GM21717 (cell line): Measurements from ENCODE around the gene BNC2.

ENCODE experiments used
- ATAC-seq: cut with Tn5 transposase; IDR thresholded peaks from one replicate; pipeline ENCODE4 v1.9.1; 2021; ENCODE audit warnings: mild to moderate bottlenecking, moderate library complexity; ENCODE audit not compliant: unreplicated experiment

The BNC2 gene

DNA sequence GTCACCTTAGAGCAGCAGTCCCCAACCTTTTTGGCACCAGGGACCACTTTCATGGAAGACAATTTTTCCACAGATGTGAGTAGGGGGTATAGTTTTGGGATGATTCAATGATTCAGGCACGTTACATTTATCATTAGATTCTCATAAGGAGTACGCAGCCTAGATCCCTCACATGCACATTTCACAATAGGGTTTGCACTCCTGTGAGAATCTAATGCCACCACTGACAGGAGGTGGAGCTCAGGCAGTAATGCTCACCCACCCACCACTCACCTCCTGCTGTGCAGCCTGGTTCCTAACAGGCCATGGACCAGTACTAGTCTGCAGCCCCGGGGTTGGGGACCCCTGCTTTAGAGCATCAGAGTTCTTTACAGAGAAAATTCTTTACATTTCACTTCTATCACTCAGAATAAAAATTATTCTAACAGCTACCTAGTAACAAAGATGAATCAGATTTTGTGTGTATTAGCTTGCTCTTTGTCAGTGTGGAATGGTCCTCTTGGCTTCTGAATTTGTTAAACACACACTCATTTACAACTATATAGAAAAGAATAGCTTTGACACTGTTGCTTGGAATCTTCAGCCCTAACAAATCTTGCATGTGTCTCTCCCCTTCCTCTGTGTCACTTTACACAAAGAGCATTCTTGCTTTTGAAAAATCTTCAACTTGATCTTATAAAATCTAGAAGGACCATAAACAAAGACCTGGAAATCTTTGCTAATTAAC, 438.6 kb downstream of the BNC2 start:
- ATAC-seq, result no peak

GRCh38 chr9:16429671-16430070, 440.8 kb downstream of the BNC2 start:
- ATAC-seq, result no peak

DNA sequence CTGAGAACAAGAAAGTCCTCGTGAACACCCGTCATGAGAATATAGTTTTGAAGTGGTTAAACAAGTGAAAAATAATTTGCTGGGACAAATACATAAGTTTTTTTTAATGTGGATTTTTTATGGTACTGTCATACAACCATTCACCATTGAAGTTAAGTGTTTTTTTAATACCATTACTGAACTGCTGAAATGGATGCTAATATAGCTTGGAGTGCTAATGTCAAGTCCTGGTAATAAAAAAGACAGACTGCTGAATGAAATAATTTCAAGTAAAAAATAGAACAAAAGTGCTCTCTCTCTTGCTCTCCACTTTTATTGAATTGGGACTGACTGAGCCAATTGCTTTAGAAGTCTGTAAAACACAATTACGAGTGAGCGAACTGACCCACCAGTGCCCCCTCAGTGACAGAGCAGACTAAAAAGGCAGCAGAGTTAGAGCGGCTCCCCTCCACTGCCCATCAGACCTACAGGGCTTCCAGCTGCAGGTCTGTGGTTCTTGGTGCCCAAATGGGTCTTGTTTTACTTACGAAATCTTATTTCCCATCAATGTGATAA, 442.5 kb downstream of the BNC2 start:
- ATAC-seq, result no peak

DNA sequence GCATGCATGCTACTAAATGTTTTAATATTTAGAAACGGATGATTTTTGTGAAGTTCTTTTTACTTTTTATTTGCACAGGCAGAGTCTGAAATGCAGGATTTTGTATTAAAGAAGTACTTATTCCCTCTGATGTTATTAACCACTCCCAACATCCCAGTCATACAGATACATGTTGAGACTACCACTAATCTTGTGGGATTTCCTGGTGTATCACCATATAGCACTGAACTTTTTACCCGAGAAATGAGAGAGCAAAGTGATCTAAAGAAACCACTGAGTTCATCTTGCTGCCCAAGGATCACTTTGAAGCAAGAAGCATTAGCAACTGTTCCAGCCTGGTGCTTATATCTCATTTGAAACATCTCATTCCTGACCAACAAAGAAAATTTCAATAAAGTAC, 443.8 kb downstream of the BNC2 start:
- no peak for ATAC-seq

DNA sequence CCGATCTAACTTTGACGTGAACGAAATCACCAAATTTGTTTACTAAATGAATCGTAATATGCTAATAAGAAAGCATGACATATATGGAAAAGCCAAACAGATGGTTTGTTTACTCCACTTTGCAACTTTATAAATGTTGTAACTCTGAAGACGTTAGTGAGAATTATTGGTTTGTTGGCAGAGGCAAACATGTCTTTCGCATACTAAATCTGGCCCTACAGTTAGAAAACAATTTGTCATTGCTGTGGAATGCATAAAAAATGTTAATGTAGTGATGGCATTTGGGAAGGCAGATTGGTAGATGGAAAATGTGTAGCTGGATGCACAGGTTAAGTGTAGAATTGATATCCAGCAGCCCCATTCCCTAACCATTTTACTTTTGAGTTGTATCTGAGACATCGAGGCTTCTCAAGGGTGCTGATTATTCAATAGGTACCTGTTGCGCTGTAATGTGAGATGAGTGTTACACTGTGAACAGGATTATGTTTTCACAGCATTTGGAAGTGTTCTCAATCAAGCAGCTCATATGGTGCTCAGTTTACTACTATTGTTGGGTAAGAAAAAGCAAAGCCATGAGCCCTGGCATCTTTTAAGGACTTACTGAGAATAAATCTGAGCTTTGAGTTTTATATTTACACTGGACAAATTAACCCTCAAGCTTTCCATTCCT, 444.8 kb downstream of the BNC2 start:
- ATAC-seq, result no peak

- no peak for ATAC-seq
Observed at GRCh38 chr9:16422114-16422513, 448.4 kb downstream of the BNC2 start.

GRCh38 chr9:16421532-16421931, 448.9 kb downstream of the BNC2 start:
- ATAC-seq, result no peak

DNA sequence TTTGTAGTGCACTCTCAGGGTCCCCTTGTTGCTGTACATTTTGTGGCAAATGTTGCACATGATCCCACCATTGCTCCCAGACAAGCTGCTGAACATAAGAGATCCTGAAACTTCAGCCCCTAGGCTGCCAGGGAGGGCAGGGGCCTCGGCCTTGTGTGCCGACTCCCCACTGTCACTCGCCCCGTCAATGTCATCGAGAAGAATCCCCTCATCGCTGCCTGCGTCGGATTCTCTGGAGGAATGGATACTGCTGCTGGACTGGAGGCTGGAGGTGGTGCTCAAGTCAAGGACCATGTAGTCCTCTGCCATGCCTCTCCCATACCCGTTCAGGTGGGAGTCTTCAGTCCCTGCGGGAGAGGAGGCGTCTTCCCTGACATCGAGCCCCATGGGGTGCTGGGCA, 451.3 kb downstream of the BNC2 start:
- no peak for ATAC-seq

DNA sequence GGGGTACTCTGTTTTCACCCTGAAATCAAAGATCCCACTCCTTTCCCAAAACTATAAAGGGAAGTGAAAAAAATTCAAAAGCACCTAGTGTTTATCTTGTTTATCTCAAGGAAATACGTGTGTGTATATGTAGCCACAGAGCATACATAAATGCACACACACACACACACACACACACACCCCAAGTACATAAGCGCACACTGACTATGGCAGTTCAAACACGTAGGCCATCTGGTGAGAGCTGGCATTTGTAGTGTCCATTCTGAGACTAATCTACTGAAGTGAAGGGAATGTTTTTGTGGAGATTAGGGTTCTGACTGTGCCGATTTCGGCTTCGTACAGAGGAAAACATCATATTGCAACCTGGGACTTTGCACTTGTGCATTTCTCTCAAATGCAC, 451.7 kb downstream of the BNC2 start:
- ATAC-seq, result no peak

DNA sequence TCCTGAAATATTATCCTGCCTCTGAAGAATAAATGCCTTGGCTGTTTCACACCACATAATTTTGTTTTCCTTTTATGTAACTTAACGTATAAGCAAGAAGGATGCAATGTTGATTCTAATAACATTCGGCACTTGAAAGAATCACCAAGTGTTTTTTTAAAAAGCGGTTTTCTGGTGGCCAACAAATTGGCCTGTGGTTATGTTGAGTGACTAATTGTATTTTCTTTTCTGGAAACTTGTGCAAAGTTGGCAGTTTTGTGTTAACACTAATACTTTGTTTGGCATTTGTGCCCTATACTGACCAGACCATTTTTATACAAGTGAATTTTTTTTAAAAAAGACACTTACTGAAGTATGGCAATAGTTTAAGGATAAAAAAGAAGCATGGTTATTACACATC, 452.7 kb downstream of the BNC2 start:
- no peak for ATAC-seq

GRCh38 chr9:16417161-16417560, 453.3 kb downstream of the BNC2 start:
- ATAC-seq, result no peak

DNA sequence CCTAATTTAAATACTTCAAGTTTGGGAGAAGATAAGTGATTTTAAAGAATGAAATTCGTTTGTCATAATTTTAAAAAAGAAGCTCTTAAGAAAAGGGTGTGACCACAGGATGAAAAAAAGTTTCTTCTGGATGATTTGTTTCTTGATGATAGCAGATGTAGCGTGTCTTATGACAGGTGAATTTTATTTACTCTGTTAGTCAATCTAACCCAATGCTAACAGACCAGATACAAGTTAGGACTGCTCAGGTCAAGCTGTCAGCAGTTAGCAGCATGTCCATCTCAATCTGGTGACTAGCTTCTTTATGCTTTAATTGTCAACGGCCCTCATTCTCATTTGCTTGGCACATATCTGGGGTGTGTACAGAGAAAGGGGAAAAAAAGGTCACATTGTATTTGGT, 456.0 kb downstream of the BNC2 start:
- no peak for ATAC-seq

DNA sequence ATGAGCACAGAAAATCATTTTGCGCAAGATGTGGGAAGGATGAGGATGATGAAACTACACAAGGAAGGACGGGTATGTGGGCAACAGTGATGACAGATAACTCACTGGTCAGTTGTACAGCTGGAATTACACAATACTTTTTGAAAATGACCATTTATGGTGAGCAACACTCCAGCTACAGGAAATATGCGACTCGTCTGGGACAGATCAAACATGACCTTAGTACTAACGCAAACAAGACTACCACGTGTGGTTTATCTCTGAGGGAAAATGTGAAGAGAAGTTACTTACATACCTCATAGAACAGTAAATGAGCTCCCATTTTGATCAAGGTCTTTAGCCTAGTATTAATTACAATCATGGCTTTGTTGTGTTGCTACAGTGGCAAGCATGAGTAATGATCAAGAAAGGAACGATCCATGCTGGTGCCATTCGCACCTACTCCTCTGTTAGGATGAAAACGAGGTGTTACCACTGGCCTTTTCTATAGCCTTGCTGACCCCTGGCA, 456.9 kb downstream of the BNC2 start:
- no peak for ATAC-seq

- ATAC-seq, result no peak
Observed at GRCh38 chr9:16412740-16413139, 457.7 kb downstream of the BNC2 start.

GRCh38 chr9:16411311-16411710, 459.2 kb downstream of the BNC2 start:
- ATAC-seq, result no peak

- ATAC-seq, result no peak
Observed at GRCh38 chr9:16410601-16411280, 459.7 kb downstream of the BNC2 start.

DNA sequence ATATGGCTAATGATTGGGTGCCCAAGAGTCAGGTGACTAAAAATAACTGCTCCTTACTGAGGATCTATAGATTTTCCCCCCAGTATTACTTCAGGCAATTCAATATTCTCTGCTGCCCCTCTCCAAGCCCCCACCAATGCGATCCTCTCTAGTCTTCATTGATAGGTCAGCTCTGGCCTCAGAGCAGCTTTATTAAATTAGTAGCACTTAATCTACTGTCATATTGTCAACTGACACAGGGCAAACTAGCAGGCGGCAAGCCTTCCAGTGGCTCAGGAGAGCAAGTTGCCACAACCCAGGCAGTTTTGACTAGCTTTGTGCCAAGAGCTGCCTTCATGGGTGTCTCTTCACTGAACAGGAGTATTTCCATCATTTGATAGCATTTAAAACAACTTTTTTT, 462.9 kb downstream of the BNC2 start:
- ATAC-seq, result no peak

GRCh38 chr9:16406526-16407225, 463.8 kb downstream of the BNC2 start:
- ATAC-seq, result no peak

- no peak for ATAC-seq
Observed at GRCh38 chr9:16405421-16405820, 465.0 kb downstream of the BNC2 start.

DNA sequence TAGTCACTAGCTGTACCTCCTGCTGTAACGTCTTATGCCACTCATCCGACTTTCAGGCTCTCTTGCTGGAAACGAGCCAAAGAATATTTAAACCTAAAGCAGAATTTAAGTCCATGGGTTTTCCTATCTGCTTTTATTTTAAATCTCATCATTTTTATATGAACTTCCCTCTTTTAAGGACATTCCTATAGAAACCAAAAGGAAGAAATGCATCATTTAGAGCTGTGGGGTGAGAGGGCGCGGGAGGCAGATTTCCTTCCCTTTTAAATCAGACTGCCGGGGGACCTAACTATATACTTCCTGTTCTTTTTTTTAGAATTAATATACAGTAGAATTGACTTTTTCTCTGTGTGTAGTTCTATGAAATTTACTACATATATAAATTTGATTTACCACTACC, 468.8 kb downstream of the BNC2 start:
- ATAC-seq, result no peak

DNA sequence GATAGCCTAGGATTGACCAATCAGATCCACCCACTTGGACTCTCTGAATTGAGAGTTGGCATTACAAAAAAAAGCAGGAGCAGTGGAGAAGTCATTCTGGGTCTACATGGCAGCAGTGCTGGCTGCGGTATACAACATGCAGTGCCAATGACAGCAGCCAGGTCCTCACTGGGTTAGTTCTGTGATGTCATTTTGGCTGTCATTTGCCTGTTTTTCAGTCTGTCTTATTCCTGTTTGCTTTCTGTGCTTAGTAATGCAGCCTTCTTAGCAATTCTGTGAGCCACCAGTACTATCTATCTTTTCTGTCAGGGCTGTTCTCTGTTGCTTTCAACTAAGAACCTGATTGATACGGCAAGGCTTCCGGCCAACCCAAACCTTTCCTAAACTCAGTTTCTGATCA, 471.8 kb downstream of the BNC2 start:
- ATAC-seq, result no peak
